Peyer's patch (tissue), 4 donors: Measurements from ENCODE around the gene MACO1. TPM values are rescaled to one million over a fixed set of nuclear protein-coding genes. Genes with fewer than 3 reads are reported as not detected.

Experiments used
- DNase-seq, 3 donors: peaks; one replicate each; pipeline ENCODE4 v3.0.0-alpha.2; 2017 to 2019
- H3K27ac ChIP-seq, 4 donors: fragments of 200-600 bp; sonication (generic); one replicate each; pipeline ENCODE4 v1.5.1; 2016 to 2019
- H3K27me3 ChIP-seq, 2 donors: fragments of 200-600 bp; sonication (generic); one replicate each; pipeline ENCODE4 v1.5.1; 2019
- H3K36me3 ChIP-seq, 3 donors: fragments of 200-600 bp; sonication (generic); one replicate each; pipeline ENCODE4 v1.5.1; 2016 to 2019
- H3K4me1 ChIP-seq, 4 donors: fragments of 200-600 bp; sonication (generic); one replicate each; pipeline ENCODE4 v1.5.1; 2016 to 2019
- H3K4me3 ChIP-seq, 4 donors: fragments of 200-600 bp; sonication (generic); 1 replicate in 3 of 4; 2 replicates in 1 of 4; pipeline ENCODE4 v1.5.1; 2016 to 2019; ENCODE audit warnings: mild to moderate bottlenecking in 1 of 4
- H3K9me3 ChIP-seq, 4 donors: fragments of 200-600 bp; sonication (generic); one replicate each; pipeline ENCODE4 v1.5.1; 2016 to 2019; ENCODE audit warnings: mild to moderate bottlenecking in 1 of 4
- POLR2A ChIP-seq, 2 donors: fragments of 450-650 bp; IDR thresholded peaks; one replicate each; pipeline ENCODE4 v1.5.1; 2017; ENCODE audit warnings: antibody characterized with exemption in 2 of 2, mild to moderate bottlenecking in 2 of 2, moderate library complexity in 2 of 2
- total RNA-seq, 4 donors: library from RNA; depleted of rRNA; stranded (reverse); fragments of >200 nt; gene quantifications; one replicate each; pipeline ENCODE4 v1.1.0, GENCODE V29; 2016
- TF ChIP-seq, protein P1 (sequence below), 6 experiments: fragments of 450-650 bp in 4 of 6; fragments of 200-600 bp in 2 of 6; sonication (generic) in 1 of 6; IDR thresholded peaks; one replicate each; pipeline ENCODE4 v1.5.1; 2017 to 2019; ENCODE audit warnings: antibody characterized with exemption in 6 of 6, mild to moderate bottlenecking in 3 of 6, moderate library complexity in 1 of 6

Gene MACO1
- total RNA-seq, 4 donors from 2014 or later, result 17.7 to 25.6 (median 22.8) TPM

- TF ChIP-seq, protein P1, sequence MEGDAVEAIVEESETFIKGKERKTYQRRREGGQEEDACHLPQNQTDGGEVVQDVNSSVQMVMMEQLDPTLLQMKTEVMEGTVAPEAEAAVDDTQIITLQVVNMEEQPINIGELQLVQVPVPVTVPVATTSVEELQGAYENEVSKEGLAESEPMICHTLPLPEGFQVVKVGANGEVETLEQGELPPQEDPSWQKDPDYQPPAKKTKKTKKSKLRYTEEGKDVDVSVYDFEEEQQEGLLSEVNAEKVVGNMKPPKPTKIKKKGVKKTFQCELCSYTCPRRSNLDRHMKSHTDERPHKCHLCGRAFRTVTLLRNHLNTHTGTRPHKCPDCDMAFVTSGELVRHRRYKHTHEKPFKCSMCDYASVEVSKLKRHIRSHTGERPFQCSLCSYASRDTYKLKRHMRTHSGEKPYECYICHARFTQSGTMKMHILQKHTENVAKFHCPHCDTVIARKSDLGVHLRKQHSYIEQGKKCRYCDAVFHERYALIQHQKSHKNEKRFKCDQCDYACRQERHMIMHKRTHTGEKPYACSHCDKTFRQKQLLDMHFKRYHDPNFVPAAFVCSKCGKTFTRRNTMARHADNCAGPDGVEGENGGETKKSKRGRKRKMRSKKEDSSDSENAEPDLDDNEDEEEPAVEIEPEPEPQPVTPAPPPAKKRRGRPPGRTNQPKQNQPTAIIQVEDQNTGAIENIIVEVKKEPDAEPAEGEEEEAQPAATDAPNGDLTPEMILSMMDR (IDR thresholded peaks at IDR 0.05), result no peak
- no peak for TF ChIP-seq POLR2A (IDR thresholded peaks at IDR 0.05)
- no peak for DNase-seq
- Histone ChIP-seq H3K4me1 (no peaks in the 10 kb centered on the region), H3K27me3 (no peaks in the 10 kb centered on the region), H3K27ac (no peak overlapping the region), H3K9me3 (no peaks in the 10 kb centered on the region), H3K4me3 (no peak overlapping the region), H3K36me3 (no peaks in the 10 kb centered on the region)
Measured at GRCh38 chr1:25524568-25525360, 94.1 kb downstream of the MACO1 start.

DNA sequence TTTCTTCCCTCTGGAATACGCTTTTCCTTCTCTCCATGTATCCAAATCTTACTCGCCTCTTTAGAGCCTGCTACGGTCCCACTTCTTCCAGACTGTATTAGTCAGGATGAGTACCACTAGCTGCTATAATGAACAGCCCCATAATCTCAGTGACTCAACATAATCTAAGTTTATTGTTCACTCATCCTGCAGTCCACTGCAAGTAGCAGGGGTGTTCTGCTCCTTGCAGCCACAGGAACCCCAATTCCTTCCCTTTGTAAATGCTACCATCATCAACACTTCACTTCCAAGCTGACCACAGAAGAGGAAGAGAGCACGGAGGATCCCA, 94.6 kb downstream of the MACO1 start:
- no peak for DNase-seq
- no peak overlapping the region for H3K4me3 ChIP-seq
- no peaks in the 10 kb centered on the region for H3K36me3 ChIP-seq
- H3K27ac ChIP-seq, result no peak overlapping the region
- no peaks in the 10 kb centered on the region for H3K9me3 ChIP-seq
- TF ChIP-seq POLR2A (IDR thresholded peaks at IDR 0.05), result no peak
- TF ChIP-seq, protein P1 (IDR thresholded peaks at IDR 0.05), result no peak
- no peaks in the 10 kb centered on the region for H3K27me3 ChIP-seq
- H3K4me1 ChIP-seq, result no peaks in the 10 kb centered on the region

DNA sequence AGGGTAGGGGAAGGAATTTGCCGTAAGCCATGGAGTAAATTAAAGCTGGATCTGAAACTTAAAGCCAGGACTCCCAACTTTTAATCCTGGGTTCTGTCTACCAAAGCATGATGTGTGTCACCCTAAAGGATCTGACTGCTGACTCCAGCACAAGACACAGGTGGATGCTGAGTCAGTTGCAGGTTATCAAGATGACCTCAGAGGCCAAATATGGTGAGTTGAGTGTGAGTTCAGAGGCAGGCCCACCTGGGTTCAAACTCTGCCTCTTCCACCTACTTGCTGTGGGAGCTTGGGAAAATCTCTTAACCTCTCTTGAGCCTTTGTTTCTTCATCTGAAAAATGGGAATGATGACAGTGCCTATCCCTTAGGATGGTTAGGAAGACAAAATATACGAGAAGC, 96.1 kb downstream of the MACO1 start:
- no peak for TF ChIP-seq POLR2A (IDR thresholded peaks at IDR 0.05)
- TF ChIP-seq, protein P1 (IDR thresholded peaks at IDR 0.05), result no peak
- Histone ChIP-seq H3K36me3 (no peaks in the 10 kb centered on the region), H3K4me1 (no peaks in the 10 kb centered on the region), H3K4me3 (no peak overlapping the region), H3K9me3 (no peaks in the 10 kb centered on the region), H3K27ac (no peak overlapping the region), H3K27me3 (no peaks in the 10 kb centered on the region)
- DNase-seq, result no peak

DNA sequence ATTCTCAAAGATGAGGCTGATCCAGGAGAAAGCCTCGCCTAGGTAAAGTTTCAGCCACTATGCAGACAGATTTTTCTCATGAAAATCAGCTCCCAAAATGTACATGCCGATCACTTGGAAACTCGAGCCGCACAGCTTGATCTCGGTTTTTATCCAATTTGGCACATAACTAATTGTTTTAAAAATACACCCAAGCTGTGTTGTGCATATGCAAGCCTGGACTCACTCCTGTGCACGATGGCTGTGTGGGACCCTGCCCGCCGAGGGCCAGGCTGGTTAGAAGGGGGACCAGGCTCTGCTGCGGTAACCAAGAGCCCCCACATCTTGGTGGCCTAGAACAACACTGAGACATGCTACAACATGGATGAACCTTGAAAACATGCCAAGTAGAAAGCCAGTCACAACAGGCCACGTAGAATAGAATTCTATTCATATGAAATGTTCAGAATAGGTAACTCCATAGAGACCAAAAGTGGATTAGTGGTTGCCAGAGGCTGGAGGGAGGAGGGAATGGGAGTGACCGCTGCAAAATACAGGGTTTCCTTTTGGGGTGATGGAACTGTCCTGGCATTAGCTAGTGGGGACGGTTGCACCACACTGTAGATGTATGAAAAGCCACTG, 96.6 kb downstream of the MACO1 start:
- TF ChIP-seq, protein P1 (IDR thresholded peaks at IDR 0.05), result no peak
- no peak for TF ChIP-seq POLR2A (IDR thresholded peaks at IDR 0.05)
- no peak overlapping the region for H3K27ac ChIP-seq
- H3K27me3 ChIP-seq, result no peaks in the 10 kb centered on the region

DNA sequence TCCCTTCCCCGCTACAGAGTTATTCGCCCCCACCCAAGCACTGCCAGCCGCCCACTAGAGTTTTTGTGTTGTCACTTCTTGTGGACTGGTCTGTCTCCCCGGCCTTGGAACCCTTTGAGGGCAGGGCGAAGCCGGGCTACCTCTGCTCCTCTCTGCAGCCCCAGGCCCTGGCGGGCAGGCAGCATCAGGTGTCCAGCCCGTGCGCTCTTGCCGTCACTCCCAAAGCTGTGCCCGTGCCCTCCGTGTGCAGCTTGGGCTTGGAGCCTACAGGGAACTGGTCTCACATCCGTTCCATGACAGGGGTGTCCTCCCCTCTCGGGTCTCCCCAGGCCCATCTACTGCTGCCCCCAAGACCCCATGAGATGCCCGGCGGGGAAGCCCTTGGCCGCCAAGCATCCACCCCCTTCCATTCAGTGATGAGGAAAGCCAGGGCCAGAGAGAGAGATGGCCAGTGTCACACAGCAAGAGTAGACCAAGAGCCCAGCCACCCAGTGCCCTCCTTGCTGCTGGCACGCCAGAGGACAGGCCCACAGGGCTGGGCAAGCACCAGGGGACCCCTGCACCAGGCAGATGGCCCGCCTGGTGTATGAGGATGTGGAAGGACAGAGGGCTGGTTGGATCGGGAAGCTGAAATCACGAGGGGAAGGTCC, 97.4 kb downstream of the MACO1 start:
- no peak overlapping the region for H3K4me3 ChIP-seq
- H3K4me1 ChIP-seq, result no peaks in the 10 kb centered on the region
- TF ChIP-seq POLR2A (IDR thresholded peaks at IDR 0.05), result no peak
- TF ChIP-seq, protein P1 (IDR thresholded peaks at IDR 0.05), result no peak
- no peaks in the 10 kb centered on the region for H3K9me3 ChIP-seq
- H3K36me3 ChIP-seq, result no peaks in the 10 kb centered on the region
- no peak for DNase-seq
- H3K27ac ChIP-seq, result no peak overlapping the region
- H3K27me3 ChIP-seq, result no peaks in the 10 kb centered on the region

More for the DNA sequence above, 96.6 kb downstream of the MACO1 start:
- H3K9me3 ChIP-seq, result no peaks in the 10 kb centered on the region
- no peaks in the 10 kb centered on the region for H3K36me3 ChIP-seq
- DNase-seq, result no peak
- H3K4me3 ChIP-seq, result no peak overlapping the region
- no peaks in the 10 kb centered on the region for H3K4me1 ChIP-seq
